SK-N-SH treated with all-trans-retinoic acid at 6 μM for 48 hours (cell line): Measurements from ENCODE around the gene GCC2.

Source experiments
- CREB5 ChIP-seq: fragments of 250-450 bp; sonication (Bioruptor Pico); IDR thresholded peaks from 2 replicates; pipeline ENCODE4 v1.5.1; 2020; ENCODE audit warnings: low read depth, mild to moderate bottlenecking, moderate library complexity
- CSDC2 ChIP-seq: fragments of 250-450 bp; sonication (Bioruptor Pico); IDR thresholded peaks from 2 replicates; pipeline ENCODE4 v1.5.0; 2020; ENCODE audit warnings: mild to moderate bottlenecking, moderate library complexity
- ESRRG ChIP-seq: fragments of 250-450 bp; sonication (Bioruptor Pico); IDR thresholded peaks from 2 replicates; pipeline ENCODE4 v1.6.1; 2021; ENCODE audit warnings: mild to moderate bottlenecking
- RARB ChIP-seq: fragments of 250-450 bp; sonication (Bioruptor Pico); IDR thresholded peaks from 2 replicates; pipeline ENCODE4 v1.8.0; 2021; ENCODE audit warnings: mild to moderate bottlenecking, moderate library complexity
- TOX ChIP-seq: fragments of 250-450 bp; sonication (Bioruptor Pico); IDR thresholded peaks from 2 replicates; pipeline ENCODE4 v1.8.0; 2021; ENCODE audit warnings: mild to moderate bottlenecking, moderate library complexity, borderline replicate concordance
- ZC3H10 ChIP-seq: fragments of 250-450 bp; sonication (Bioruptor Pico); IDR thresholded peaks from 2 replicates; pipeline ENCODE4 v1.5.1; 2021; ENCODE audit warnings: mild to moderate bottlenecking, moderate library complexity
- ZFP3 ChIP-seq: fragments of 250-450 bp; sonication (Bioruptor Pico); IDR thresholded peaks from 2 replicates; pipeline ENCODE4 v1.5.0; 2020; ENCODE audit warnings: mild to moderate bottlenecking, moderate library complexity
- ZFP30 ChIP-seq: fragments of 450-650 bp; formaldehyde crosslinking; IDR thresholded peaks from 2 replicates; pipeline ENCODE4 v1.5.0; 2022; ENCODE audit warnings: mild to moderate bottlenecking, moderate library complexity
- ZNF565 ChIP-seq: fragments of 450-650 bp; formaldehyde crosslinking; conservative IDR thresholded peaks from 2 replicates; pipeline ENCODE4 v1.5.0; 2020; ENCODE audit warnings: low read depth, mild to moderate bottlenecking, moderate library complexity
- ZNF70 ChIP-seq: fragments of 450-650 bp; formaldehyde crosslinking; IDR thresholded peaks from 2 replicates; pipeline ENCODE4 v1.5.0; 2020; ENCODE audit warnings: mild to moderate bottlenecking, moderate library complexity
- ZNF8 ChIP-seq: fragments of 450-650 bp; formaldehyde crosslinking; IDR thresholded peaks from 2 replicates; pipeline ENCODE4 v1.5.0; 2020; ENCODE audit warnings: mild to moderate bottlenecking, moderate library complexity
- TF ChIP-seq, protein P1 (sequence below): fragments of 250-450 bp; sonication (Bioruptor Pico); IDR thresholded peaks from 2 replicates; pipeline ENCODE4 v1.8.0; 2021; ENCODE audit warnings: low read depth, mild to moderate bottlenecking, moderate library complexity, borderline replicate concordance
- TF ChIP-seq, protein P2 (sequence below): fragments of 250-450 bp; sonication (Bioruptor Pico); IDR thresholded peaks from 2 replicates; pipeline ENCODE4 v1.8.0; 2020; ENCODE audit warnings: mild to moderate bottlenecking, moderate library complexity, borderline replicate concordance

DNA sequence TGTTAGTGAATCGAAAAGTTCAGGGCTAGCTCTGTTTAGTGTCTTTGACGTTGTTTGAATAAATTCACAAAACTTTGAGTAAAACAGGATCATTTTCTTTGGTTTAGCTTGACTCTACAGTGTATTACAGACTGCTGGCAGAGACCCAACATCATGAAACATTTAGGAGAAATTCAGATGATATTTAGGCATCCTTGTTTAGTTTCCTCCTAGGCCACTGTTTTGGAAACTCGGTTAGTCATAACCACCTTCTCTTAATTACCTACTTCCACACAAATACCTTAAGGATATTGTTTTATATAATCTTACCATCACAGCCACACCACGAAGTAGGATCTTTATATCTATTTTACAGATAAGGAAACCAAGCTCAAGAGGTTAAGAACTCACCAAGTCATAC lies 93.1 kb downstream of the GCC2 start:
- TF ChIP-seq, protein P1, sequence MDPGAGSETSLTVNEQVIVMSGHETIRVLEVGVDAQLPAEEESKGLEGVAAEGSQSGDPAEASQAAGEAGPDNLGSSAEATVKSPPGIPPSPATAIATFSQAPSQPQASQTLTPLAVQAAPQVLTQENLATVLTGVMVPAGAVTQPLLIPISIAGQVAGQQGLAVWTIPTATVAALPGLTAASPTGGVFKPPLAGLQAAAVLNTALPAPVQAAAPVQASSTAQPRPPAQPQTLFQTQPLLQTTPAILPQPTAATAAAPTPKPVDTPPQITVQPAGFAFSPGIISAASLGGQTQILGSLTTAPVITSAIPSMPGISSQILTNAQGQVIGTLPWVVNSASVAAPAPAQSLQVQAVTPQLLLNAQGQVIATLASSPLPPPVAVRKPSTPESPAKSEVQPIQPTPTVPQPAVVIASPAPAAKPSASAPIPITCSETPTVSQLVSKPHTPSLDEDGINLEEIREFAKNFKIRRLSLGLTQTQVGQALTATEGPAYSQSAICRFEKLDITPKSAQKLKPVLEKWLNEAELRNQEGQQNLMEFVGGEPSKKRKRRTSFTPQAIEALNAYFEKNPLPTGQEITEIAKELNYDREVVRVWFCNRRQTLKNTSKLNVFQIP, result no peak
- no peak for TF ChIP-seq CREB5 (CRISPR knock-in tag)
- TF ChIP-seq ZFP30, result no peak
- TF ChIP-seq, protein P2, sequence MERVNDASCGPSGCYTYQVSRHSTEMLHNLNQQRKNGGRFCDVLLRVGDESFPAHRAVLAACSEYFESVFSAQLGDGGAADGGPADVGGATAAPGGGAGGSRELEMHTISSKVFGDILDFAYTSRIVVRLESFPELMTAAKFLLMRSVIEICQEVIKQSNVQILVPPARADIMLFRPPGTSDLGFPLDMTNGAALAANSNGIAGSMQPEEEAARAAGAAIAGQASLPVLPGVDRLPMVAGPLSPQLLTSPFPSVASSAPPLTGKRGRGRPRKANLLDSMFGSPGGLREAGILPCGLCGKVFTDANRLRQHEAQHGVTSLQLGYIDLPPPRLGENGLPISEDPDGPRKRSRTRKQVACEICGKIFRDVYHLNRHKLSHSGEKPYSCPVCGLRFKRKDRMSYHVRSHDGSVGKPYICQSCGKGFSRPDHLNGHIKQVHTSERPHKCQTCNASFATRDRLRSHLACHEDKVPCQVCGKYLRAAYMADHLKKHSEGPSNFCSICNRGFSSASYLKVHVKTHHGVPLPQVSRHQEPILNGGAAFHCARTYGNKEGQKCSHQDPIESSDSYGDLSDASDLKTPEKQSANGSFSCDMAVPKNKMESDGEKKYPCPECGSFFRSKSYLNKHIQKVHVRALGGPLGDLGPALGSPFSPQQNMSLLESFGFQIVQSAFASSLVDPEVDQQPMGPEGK (CRISPR knock-in tag), result no peak
- no peak for TF ChIP-seq ESRRG (CRISPR knock-in tag)
- TF ChIP-seq TOX (CRISPR knock-in tag), result no peak
- no peak for TF ChIP-seq ZNF8 (CRISPR knock-in tag)
- TF ChIP-seq CSDC2 (CRISPR knock-in tag), result no peak
- TF ChIP-seq ZNF70 (CRISPR knock-in tag), result no peak
- TF ChIP-seq RARB, result no peak
- no peak for TF ChIP-seq ZFP3 (CRISPR knock-in tag)
- no peak for TF ChIP-seq ZC3H10 (CRISPR knock-in tag)
- TF ChIP-seq ZNF565 (CRISPR knock-in tag), result no peak
